ENCODE measurements around the gene PLD3.

GRCh38 chr19:40417643-40417981 lies 69.1 kb downstream of the PLD3 start:
- TF ChIP-seq CTCF (IDR thresholded peaks at IDR 0.05) (no peak), ZFX (IDR thresholded peaks at IDR 0.05; ENCODE audit: borderline replicate concordance) (no peak)

Data from 22Rv1 (cell line).